ENCODE data around the gene STAT4.

Gene STAT4

DNA sequence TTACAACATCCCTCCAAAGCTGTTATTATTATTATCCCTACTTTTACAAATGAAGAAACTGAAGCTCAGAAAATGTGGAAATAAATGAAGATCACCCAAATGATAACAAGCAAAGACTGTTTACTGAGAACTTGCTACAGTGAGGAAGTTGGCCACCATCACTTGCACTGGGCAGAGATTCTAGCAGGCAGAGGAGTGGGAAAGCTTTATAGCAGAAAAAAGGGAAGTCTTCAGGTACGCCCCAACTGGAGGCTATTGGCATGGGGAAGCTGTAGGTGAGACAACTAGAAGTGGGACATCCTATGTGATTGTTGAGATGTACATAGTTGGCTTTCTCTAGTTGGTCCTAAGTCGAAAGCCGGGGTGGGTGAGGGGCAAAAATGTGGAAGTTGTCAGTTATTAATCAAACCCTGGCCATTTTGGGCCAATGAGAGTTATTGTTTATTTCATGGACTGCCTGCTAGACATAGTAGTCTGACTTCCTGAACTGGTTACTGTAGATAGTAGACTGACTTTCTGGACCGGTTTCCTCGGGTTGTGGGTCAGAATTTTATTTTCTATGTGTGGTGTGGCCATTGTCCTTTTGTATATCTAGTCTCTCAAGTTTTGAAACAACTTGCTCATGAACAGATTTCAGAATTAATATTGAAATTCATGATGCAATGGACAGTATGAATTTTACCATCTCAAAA is 40.2 kb upstream of the STAT4 start:
- peak; percentile 33 for DNase-seq (ENCODE audit: low read depth)
- H3K4me3 ChIP-seq (ENCODE audit: low read depth, low read length) = no peak overlapping the region
- no peak for TF ChIP-seq POLR2A (IDR thresholded peaks at IDR 0.05; ENCODE audit: extremely low read depth, insufficient read length)
- TF ChIP-seq MYC (IDR thresholded peaks at IDR 0.05; ENCODE audit: low read depth, low read length) = no peak
- TF ChIP-seq, protein P1, sequence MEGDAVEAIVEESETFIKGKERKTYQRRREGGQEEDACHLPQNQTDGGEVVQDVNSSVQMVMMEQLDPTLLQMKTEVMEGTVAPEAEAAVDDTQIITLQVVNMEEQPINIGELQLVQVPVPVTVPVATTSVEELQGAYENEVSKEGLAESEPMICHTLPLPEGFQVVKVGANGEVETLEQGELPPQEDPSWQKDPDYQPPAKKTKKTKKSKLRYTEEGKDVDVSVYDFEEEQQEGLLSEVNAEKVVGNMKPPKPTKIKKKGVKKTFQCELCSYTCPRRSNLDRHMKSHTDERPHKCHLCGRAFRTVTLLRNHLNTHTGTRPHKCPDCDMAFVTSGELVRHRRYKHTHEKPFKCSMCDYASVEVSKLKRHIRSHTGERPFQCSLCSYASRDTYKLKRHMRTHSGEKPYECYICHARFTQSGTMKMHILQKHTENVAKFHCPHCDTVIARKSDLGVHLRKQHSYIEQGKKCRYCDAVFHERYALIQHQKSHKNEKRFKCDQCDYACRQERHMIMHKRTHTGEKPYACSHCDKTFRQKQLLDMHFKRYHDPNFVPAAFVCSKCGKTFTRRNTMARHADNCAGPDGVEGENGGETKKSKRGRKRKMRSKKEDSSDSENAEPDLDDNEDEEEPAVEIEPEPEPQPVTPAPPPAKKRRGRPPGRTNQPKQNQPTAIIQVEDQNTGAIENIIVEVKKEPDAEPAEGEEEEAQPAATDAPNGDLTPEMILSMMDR (IDR thresholded peaks at IDR 0.05; ENCODE audit: low read depth, low read length) = no peak
- TF ChIP-seq, protein P2, sequence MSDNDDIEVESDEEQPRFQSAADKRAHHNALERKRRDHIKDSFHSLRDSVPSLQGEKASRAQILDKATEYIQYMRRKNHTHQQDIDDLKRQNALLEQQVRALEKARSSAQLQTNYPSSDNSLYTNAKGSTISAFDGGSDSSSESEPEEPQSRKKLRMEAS (IDR thresholded peaks at IDR 0.05; ENCODE audit: low read depth, low read length) = no peak

DNA sequence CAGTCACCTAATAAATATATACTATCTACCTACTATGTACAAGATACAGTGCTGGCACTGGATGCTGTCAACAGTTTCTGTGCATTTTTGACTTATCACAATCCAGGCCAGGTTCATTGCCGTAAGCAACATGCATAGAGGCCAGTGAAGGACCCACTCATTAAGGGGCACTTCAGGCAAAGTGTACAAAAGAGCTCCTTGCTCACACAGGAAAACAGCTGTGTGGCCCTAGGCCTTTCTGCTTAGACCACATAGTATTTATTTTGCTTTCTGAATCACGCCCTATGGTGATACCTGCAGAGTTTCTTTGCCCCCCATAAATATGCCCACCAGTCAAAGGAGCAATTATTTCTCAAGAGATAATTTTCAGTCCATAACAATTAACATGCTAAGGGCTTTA is 39.6 kb upstream of the STAT4 start:
- DNase-seq (ENCODE audit: low read depth) = no peak
- TF ChIP-seq, protein P2 (IDR thresholded peaks at IDR 0.05; ENCODE audit: low read depth, low read length) = no peak
- TF ChIP-seq MYC (IDR thresholded peaks at IDR 0.05; ENCODE audit: low read depth, low read length) = no peak
- no peak for TF ChIP-seq POLR2A (IDR thresholded peaks at IDR 0.05; ENCODE audit: extremely low read depth, insufficient read length)
- TF ChIP-seq, protein P1 (IDR thresholded peaks at IDR 0.05; ENCODE audit: low read depth, low read length) = no peak
- no peak overlapping the region for H3K4me3 ChIP-seq (ENCODE audit: low read depth, low read length)

DNA sequence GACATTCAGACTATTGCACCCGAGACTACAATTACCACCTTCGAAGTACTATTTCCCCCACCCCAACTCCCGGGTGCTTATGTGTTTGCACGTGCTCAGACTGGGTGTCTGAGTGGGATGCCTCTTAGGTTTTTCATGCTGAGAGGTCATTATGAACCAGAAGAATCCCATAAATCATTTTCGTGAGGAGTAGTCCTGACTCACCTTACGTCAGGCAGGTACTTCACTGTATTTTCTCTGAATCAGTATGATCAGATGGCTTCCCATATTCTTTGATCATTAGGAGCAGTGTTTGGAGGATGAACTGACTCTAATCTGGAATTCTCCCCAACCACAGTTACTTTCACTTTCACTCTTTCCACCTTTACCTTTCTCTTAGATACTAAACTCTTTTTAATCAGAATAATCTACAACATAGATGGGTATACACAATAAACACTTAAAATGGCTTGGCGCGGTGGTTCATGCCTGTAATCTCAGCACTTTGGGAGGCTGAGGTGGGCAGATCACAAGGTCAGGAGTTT is 38.4 kb upstream of the STAT4 start:
- no peak overlapping the region for H3K4me3 ChIP-seq (ENCODE audit: low read depth, low read length)
- no peak for DNase-seq (ENCODE audit: low read depth)

DNA sequence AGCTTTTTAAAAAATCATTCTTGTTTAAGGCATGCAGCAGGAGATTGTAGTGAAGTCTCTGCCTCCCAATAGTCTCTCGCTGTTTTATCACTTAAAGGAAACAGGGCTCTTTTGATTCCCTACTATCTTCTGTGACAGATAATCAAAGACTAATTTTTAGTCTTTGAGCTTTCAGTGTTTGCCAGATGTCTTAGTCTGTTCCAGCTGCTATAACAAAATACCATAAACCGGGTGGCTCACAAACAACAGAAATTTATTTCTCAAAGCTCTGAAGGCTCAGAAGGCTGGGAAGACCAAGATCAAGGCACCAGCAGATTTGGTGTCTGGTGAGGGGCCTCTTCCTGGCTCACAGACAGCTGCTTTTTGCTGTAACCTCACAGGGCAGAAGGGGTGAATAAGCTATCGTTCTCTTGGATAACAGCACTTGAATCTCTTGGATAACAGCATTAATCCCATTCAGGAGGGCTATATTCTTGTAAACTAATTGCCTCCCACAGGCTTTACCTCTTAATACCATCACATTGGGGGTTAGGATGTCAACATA is 37.8 kb upstream of the STAT4 start:
- TF ChIP-seq, protein P2 (IDR thresholded peaks at IDR 0.05; ENCODE audit: low read depth, low read length) = no peak
- TF ChIP-seq POLR2A (IDR thresholded peaks at IDR 0.05; ENCODE audit: extremely low read depth, insufficient read length) (no peak), MYC (IDR thresholded peaks at IDR 0.05; ENCODE audit: low read depth, low read length) (no peak)
- TF ChIP-seq, protein P1 (IDR thresholded peaks at IDR 0.05; ENCODE audit: low read depth, low read length) = no peak

More for the DNA sequence above, 38.4 kb upstream of the STAT4 start:
- TF ChIP-seq, protein P2 (IDR thresholded peaks at IDR 0.05; ENCODE audit: low read depth, low read length) = no peak
- no peak for TF ChIP-seq POLR2A (IDR thresholded peaks at IDR 0.05; ENCODE audit: extremely low read depth, insufficient read length)
- TF ChIP-seq, protein P1 (IDR thresholded peaks at IDR 0.05; ENCODE audit: low read depth, low read length) = no peak
- TF ChIP-seq MYC (IDR thresholded peaks at IDR 0.05; ENCODE audit: low read depth, low read length) = no peak

DNA sequence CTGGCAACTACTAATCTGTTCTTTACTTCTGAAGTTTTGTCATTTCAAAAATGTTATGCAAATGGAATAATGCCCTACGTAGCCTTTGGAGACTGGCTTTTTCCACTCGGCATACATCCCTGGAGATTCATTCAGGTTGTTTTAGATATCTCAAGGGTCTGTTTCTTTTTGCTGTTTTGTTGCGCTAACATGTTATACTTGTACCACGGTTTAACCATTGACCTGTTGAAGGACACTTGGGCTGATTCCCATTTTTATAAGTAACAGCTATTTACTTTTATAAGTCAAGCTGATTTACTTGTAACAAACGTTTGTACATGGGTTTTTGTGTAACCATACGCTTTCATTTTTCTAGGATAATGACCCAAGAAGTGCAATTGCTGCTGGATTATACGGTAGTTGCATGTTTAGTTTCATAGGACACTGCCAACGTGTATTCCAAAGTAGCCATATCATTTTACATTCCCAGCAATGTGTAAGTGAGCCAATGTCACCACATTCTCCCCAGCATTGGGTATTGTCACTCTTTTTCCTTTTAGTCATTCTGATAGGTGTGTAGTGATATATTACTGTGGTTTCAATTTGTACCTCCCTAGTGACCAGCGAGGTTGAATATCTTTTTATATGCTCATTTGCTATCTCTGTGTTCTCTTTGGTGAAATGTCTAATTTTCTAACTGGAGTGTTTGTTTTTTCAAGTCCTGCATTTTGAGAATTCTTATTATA is 36.5 kb upstream of the STAT4 start:
- no peak for DNase-seq (ENCODE audit: low read depth)
- TF ChIP-seq MYC (IDR thresholded peaks at IDR 0.05; ENCODE audit: low read depth, low read length) (no peak), POLR2A (IDR thresholded peaks at IDR 0.05; ENCODE audit: extremely low read depth, insufficient read length) (no peak)
- TF ChIP-seq, protein P2 (IDR thresholded peaks at IDR 0.05; ENCODE audit: low read depth, low read length) = no peak
- TF ChIP-seq, protein P1 (IDR thresholded peaks at IDR 0.05; ENCODE audit: low read depth, low read length) = no peak
- no peak overlapping the region for H3K4me3 ChIP-seq (ENCODE audit: low read depth, low read length)

More for the DNA sequence above, 37.8 kb upstream of the STAT4 start:
- DNase-seq (ENCODE audit: low read depth) = no peak
- H3K4me3 ChIP-seq (ENCODE audit: low read depth, low read length) = no peak overlapping the region

All from NB4 (cell line).